Testis (tissue), 2 donors: ENCODE measurements around the gene ARHGAP32.

Source experiments
- CTCF ChIP-seq, 3 experiments: fragments of 450-650 bp in 2 of 3; fragments of 200-600 bp in 1 of 3; sonication (generic) in 1 of 3; IDR thresholded peaks; one replicate each; pipeline ENCODE4 v1.5.1; 2016 to 2019; ENCODE audit warnings: antibody characterized with exemption in 3 of 3, mild to moderate bottlenecking in 2 of 3, moderate library complexity in 1 of 3
- POLR2A ChIP-seq: fragments of 450-650 bp; IDR thresholded peaks from one replicate; pipeline ENCODE4 v1.6.1; 2017; ENCODE audit warnings: antibody characterized with exemption, mild to moderate bottlenecking, moderate library complexity

GRCh38 chr11:128955636-128956035 is 236.5 kb downstream of the ARHGAP32 start:
- TF ChIP-seq CTCF (IDR thresholded peaks at IDR 0.05) (no peak), POLR2A (no peak)
